ENCODE data around the gene RAB3GAP2.

Gene RAB3GAP2

DNA sequence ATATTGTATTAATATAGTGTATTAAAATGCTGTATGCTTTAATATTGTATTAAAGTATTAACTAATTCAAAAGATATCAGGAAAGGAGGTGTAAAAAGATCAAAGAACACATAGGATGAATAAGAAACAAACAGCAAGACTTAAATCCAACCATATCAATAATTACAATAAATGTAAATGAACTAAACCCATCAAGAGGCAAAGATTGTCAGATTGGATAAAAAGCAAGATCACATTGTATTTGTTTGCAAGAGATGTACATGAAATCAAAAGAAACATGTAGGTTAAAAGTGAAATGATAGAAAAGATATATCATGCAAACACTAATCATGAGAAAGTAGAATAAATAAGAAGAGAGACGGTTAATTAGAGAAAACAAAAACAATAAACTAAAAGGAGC lies 34.1 kb upstream of the RAB3GAP2 start:
- H3K4me2 ChIP-seq (ENCODE audit: low read length), result no peak overlapping the region
- no peaks in the 10 kb centered on the region for H3K9me3 ChIP-seq (ENCODE audit: control insufficient read depth, insufficient read depth, low read length)

GRCh38 chr1:220303871-220304270 lies 31.6 kb upstream of the RAB3GAP2 start:
- no peak overlapping the region for H3K4me3 ChIP-seq (ENCODE audit: low read length)
- H3K9me2 ChIP-seq (replicated peaks; ENCODE audit: control insufficient read depth, low read length), result no peaks in the 10 kb centered on the region
- H3K9me3 ChIP-seq (ENCODE audit: control insufficient read depth, insufficient read depth, low read length), result no peaks in the 10 kb centered on the region
- no peak for TF ChIP-seq EZH2phosphoT487 (IDR thresholded peaks at IDR 0.05; ENCODE audit: borderline replicate concordance, low read length)
- TF ChIP-seq, protein P1, sequence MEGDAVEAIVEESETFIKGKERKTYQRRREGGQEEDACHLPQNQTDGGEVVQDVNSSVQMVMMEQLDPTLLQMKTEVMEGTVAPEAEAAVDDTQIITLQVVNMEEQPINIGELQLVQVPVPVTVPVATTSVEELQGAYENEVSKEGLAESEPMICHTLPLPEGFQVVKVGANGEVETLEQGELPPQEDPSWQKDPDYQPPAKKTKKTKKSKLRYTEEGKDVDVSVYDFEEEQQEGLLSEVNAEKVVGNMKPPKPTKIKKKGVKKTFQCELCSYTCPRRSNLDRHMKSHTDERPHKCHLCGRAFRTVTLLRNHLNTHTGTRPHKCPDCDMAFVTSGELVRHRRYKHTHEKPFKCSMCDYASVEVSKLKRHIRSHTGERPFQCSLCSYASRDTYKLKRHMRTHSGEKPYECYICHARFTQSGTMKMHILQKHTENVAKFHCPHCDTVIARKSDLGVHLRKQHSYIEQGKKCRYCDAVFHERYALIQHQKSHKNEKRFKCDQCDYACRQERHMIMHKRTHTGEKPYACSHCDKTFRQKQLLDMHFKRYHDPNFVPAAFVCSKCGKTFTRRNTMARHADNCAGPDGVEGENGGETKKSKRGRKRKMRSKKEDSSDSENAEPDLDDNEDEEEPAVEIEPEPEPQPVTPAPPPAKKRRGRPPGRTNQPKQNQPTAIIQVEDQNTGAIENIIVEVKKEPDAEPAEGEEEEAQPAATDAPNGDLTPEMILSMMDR (IDR thresholded peaks at IDR 0.05; ENCODE audit: low read depth, low read length, poor library complexity, severe bottlenecking), result no peak
- no peak overlapping the region for H3K4me2 ChIP-seq (ENCODE audit: low read length)
- no peak overlapping the region for H3K27ac ChIP-seq (ENCODE audit: low read depth, low read length)
- no peaks in the 10 kb centered on the region for H3K4me1 ChIP-seq (ENCODE audit: control insufficient read depth, low read length)
- H3K27me3 ChIP-seq (ENCODE audit: control insufficient read depth, low read length), result peaks cover 3% of the 10 kb centered on the region
- H3K79me2 ChIP-seq (ENCODE audit: control insufficient read depth, low read length), result no peaks in the 10 kb centered on the region
- no peaks in the 10 kb centered on the region for H3F3A ChIP-seq (ENCODE audit: control insufficient read depth, insufficient read depth)
- no peaks in the 10 kb centered on the region for H4K20me1 ChIP-seq (ENCODE audit: control insufficient read depth, insufficient read depth, low read depth, low read length)
- H3K36me3 ChIP-seq (ENCODE audit: control insufficient read depth, low read length), result no peaks in the 10 kb centered on the region

More for the DNA sequence above, 34.1 kb upstream of the RAB3GAP2 start:
- no peaks in the 10 kb centered on the region for H3K36me3 ChIP-seq (ENCODE audit: control insufficient read depth, low read length)
- H3F3A ChIP-seq (ENCODE audit: control insufficient read depth, insufficient read depth), result no peaks in the 10 kb centered on the region
- H3K27ac ChIP-seq (ENCODE audit: low read depth, low read length), result no peak overlapping the region
- H3K4me1 ChIP-seq (ENCODE audit: control insufficient read depth, low read length), result no peaks in the 10 kb centered on the region
- H3K27me3 ChIP-seq (ENCODE audit: control insufficient read depth, low read length), result peaks cover 3% of the 10 kb centered on the region
- H3K4me3 ChIP-seq (ENCODE audit: low read length), result no peak overlapping the region
- H4K20me1 ChIP-seq (ENCODE audit: control insufficient read depth, insufficient read depth, low read depth, low read length), result no peaks in the 10 kb centered on the region
- no peaks in the 10 kb centered on the region; the same call in 1 of the 2 replicates for H3K9me2 ChIP-seq (replicated peaks; ENCODE audit: control insufficient read depth, low read length)
- no peaks in the 10 kb centered on the region for H3K79me2 ChIP-seq (ENCODE audit: control insufficient read depth, low read length)
- TF ChIP-seq, protein P1 (IDR thresholded peaks at IDR 0.05; ENCODE audit: low read depth, low read length, poor library complexity, severe bottlenecking), result no peak
- TF ChIP-seq EZH2phosphoT487 (IDR thresholded peaks at IDR 0.05; ENCODE audit: borderline replicate concordance, low read length), result no peak

DNA sequence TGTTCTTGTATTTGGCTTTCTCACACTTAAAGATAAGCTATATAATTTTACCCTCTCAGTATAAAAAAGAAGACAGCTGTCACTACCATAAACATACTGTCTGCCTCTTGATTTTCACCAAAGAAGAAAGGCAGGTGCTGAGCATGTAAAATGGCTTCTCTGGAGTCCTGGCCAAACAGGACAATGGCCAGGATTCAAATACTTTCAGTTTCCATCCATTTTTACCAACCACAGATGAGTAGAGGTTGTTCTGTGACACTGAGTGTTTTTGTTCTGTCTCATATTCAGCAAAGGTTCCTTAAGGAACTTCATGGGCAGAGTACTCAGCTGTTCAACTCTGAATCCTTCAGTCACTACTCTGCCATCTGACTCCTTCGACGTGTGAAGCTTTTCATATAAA lies 29.4 kb upstream of the RAB3GAP2 start:
- Histone ChIP-seq H3K79me2 (ENCODE audit: control insufficient read depth, low read length) (no peaks in the 10 kb centered on the region), H3K4me3 (ENCODE audit: low read length) (no peak overlapping the region), H3K27ac (ENCODE audit: low read depth, low read length) (no peak overlapping the region), H3F3A (ENCODE audit: control insufficient read depth, insufficient read depth) (no peaks in the 10 kb centered on the region), H3K4me1 (ENCODE audit: control insufficient read depth, low read length) (no peaks in the 10 kb centered on the region), H3K4me2 (ENCODE audit: low read length) (no peak overlapping the region), H3K27me3 (ENCODE audit: control insufficient read depth, low read length) (peaks cover 3% of the 10 kb centered on the region), H4K20me1 (ENCODE audit: control insufficient read depth, insufficient read depth, low read depth, low read length) (no peaks in the 10 kb centered on the region), H3K36me3 (ENCODE audit: control insufficient read depth, low read length) (no peaks in the 10 kb centered on the region), H3K9me2 (replicated peaks; ENCODE audit: control insufficient read depth, low read length) (no peaks in the 10 kb centered on the region), H3K9me3 (ENCODE audit: control insufficient read depth, insufficient read depth, low read length) (no peaks in the 10 kb centered on the region)
- TF ChIP-seq, protein P1 (IDR thresholded peaks at IDR 0.05; ENCODE audit: low read depth, low read length, poor library complexity, severe bottlenecking), result no peak
- TF ChIP-seq EZH2phosphoT487 (IDR thresholded peaks at IDR 0.05; ENCODE audit: borderline replicate concordance, low read length), result no peak
